ENCODE results near the gene SRCIN1.

- TF ChIP-seq ARNTL (CRISPR knock-in tag; IDR thresholded peaks at IDR 0.05; ENCODE audit: borderline replicate concordance, low read depth) = no peak
- TF ChIP-seq CSDC2 (CRISPR knock-in tag; IDR thresholded peaks at IDR 0.05) = no peak
- TF ChIP-seq RARB (CRISPR knock-in tag; IDR thresholded peaks at IDR 0.05) = no peak
- TF ChIP-seq ISL1 (CRISPR knock-in tag; IDR thresholded peaks at IDR 0.05) = no peak
- no peak for TF ChIP-seq PATZ1 (CRISPR knock-in tag; IDR thresholded peaks at IDR 0.05; ENCODE audit: borderline replicate concordance)
- no peak for TF ChIP-seq ZNF8 (CRISPR knock-in tag; IDR thresholded peaks at IDR 0.05)
- TF ChIP-seq ZFP30 (CRISPR knock-in tag; IDR thresholded peaks at IDR 0.05) = no peak
- no peak for TF ChIP-seq TSHZ2 (CRISPR knock-in tag; IDR thresholded peaks at IDR 0.05)
Observed at GRCh38 chr17:38562903-38563302, 42.8 kb downstream of the SRCIN1 start.

All from SK-N-SH treated with all-trans-retinoic acid at 6 μM for 48 hours (cell line).